ENCODE data around the gene BDNF.
"Not testable (repeated sequence)": the region's sequence is repeated elsewhere in the genome, so short reads cannot be mapped to it uniquely, and the experiment has no call there.

Gene BDNF

GRCh38 chr11:27700351-27701301, at the start of gene BDNF:
Gene BDNF, minus strand, starts transcription at chr11:27700455. Its CDS starts 41,891 bp downstream, at chr11:27658564.
- DNase-seq, result no peak

GRCh38 chr11:27740362-27741013, 40.2 kb upstream of the BDNF start:
- no peak for DNase-seq

- DNase-seq, result no peak
Measured at GRCh38 chr11:27735281-27735680, 35.0 kb upstream of the BDNF start.

GRCh38 chr11:27731803-27732202, 31.5 kb upstream of the BDNF start:
- not testable (repeated sequence) for DNase-seq

- no peak for DNase-seq
Measured at GRCh38 chr11:27726981-27727380, 26.7 kb upstream of the BDNF start.

- no peak for DNase-seq
Measured at GRCh38 chr11:27723687-27724086, 23.4 kb upstream of the BDNF start.

GRCh38 chr11:27722953-27723344, 22.7 kb upstream of the BDNF start:
- no peak for DNase-seq

GRCh38 chr11:27722117-27722952, 22.1 kb upstream of the BDNF start:
- DNase-seq, result no peak

GRCh38 chr11:27721264-27722116, 21.2 kb upstream of the BDNF start:
- DNase-seq, result no peak

GRCh38 chr11:27720277-27720830, 20.1 kb upstream of the BDNF start:
- no peak for DNase-seq

- no peak for DNase-seq
Measured at GRCh38 chr11:27719546-27719925, 19.3 kb upstream of the BDNF start.

GRCh38 chr11:27718863-27719545, 18.7 kb upstream of the BDNF start:
- DNase-seq, result no peak

- DNase-seq, result no peak
Measured at GRCh38 chr11:27718346-27718862, 18.1 kb upstream of the BDNF start.

GRCh38 chr11:27717801-27718229, 17.6 kb upstream of the BDNF start:
- DNase-seq, result no peak

GRCh38 chr11:27717377-27717776, 17.1 kb upstream of the BDNF start:
- DNase-seq, result no peak

GRCh38 chr11:27716835-27717234, 16.6 kb upstream of the BDNF start:
- no peak for DNase-seq

GRCh38 chr11:27716216-27716615, 16.0 kb upstream of the BDNF start:
- DNase-seq, result no peak

GRCh38 chr11:27711725-27712124, 11.5 kb upstream of the BDNF start:
- no peak for DNase-seq

GRCh38 chr11:27710536-27710935, 10.3 kb upstream of the BDNF start:
- no peak for DNase-seq

- no peak for DNase-seq
Measured at GRCh38 chr11:27707676-27708075, 7.4 kb upstream of the BDNF start.
